HL-60/S4 treated with phorbol 12-myristate 13-acetate at 8.2 ng/mL for 4 days and 3 days (cell line): ENCODE results near the gene CSNK1E.

Experiments
- in situ Hi-C: fragments of 300-500 bp; cut with MboI; formaldehyde crosslinking; loops from 2 replicates; pipeline ENCODE4 v1.15.0; 2022; ENCODE audit warnings: low sequenced_read_pairs

CSNK1E gene

DNA sequence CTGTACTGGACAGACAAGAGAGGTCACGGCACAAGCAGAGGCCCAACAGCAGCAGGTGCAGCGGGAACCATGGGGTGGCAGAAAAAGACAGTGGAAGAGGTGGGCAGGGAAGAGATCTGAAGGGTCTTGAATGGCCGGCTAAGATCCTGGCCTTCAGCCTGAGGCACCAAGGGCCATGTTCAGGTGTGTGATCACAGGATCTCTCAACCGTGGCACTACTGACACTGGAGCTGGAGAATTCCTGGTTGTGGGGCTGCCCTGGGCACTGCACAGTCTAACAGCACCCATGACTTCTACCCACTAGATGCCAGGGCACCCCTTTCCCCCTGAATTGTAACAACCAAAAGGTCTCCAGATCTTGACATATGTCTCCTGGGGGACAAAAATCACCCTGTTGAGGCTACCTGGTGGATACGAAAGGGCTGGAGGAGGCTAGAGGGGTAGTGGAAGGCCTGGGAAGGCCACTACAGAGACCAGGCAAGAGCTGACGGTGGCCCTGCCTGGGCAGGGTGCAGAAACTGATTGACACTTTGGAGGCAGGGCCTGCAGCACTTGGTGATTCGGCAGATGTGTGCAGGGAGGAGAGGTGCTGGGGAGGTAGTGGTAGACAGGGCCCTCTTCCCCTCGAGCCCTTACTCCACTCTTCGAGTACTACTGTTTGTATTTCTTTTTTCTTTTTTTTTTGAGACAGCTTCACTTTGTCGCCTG lies 8.3 kb downstream of the CSNK1E start:
- in situ Hi-C loops, result no loop called here

DNA sequence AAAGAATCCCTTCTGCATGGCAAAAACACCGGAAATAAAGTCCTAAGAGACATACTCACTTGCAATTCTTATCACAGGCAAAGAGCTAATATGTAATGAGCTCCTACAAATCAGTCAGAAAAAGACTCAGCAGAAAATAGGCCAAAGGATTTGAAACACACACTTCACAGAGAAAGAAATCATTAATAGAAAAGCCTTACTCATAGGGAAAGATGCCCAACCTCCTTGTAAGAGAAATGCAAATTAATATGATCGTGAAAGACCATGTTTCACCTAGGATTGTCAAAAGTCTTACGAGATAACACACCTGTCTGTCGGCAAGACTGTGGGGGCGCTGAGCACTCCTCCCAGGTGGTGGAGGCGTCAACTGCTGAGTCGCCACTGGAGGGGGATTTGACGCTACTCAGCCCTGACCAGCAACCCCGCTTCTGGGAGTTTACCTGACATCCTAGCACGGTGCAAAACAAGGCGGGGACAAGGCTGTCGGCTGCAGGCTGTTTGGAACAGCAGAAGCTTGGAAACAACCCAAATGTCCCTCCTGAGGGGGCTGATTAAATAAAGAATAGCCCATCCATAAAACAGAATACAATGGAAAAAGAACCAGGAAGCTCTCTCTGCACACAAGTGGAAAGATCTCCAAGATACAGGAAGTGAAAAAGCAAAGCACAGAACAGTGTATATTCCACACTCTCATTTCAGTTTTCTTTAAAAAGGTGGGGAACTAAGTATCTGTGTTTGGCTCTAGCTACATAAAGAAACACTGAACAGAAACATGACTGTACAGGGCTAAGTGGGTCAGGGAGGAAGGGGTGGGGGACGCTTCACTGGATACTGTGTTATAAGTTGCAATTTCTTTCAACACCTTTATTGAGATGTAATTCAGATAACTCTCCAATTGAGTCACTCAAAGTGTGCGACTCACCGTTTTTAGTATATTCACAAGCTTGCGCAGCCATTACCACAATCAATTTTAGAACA lies 11.5 kb downstream of the CSNK1E start:
- in situ Hi-C loops, result no loop called here

DNA sequence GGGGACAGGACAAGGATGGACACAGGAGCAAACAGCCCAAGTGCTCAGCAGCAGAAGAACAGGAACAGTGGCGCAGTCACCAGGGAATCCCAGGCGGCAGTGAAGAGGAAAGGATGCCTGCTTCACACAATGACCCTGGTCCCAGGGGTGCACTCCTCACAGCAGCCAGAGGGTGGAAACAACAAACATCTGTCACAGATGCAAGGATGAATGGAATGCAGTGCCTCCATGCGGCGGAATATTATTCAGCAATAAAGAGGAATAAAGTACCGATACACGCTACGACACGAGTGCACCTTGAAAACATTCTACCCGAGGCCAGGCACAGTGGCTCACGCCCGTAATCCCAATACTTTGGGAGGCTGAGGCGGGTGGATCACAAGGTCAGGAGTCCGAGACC lies 12.7 kb downstream of the CSNK1E start:
- in situ Hi-C loops, result no loop called here

DNA sequence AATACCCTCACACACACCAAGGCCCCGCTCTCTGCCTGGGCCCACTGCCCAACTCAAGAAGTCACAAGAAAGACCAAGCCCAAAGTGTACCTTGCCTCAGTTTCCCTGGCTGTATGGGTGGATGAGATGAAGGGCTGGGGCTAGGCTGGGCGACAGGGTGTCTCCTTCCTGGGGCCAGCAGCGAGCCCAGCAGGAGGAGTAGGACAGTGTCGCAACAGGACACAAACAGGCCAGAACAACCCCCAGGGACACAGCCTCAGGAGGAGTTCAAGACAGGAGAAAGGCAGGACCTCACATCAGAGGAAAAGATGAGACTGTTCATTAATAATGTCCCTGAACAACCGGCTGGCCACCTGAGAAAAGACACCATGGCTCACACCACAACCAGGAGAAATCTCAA lies 13.3 kb downstream of the CSNK1E start:
- in situ Hi-C loops, result no loop called here

GRCh38 chr22:38302906-38303305 lies 14.3 kb downstream of the CSNK1E start:
- in situ Hi-C loops, result no loop called here

- in situ Hi-C loops, result no loop called here
These were observed 16.3 kb downstream of the CSNK1E start for GRCh38 chr22:38300946-38301345.

- in situ Hi-C loops, result no loop called here
These were observed 16.9 kb downstream of the CSNK1E start for GRCh38 chr22:38300197-38300945.

DNA sequence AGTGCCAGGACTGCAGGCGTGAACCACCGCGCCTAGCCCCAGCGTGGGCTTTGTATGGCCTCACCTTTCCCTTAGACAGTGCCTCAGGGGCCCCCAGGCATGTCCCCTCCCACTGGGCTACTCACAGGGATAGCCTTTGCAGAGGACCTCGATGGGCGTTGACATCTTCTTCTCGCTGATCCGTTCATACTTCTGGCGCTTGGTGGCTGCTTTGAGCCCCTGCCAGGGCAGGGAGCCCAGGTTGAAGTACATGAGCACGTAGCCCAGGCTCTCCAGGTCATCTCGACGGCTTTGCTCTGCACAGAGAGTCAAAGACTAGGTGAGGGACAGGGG lies 17.5 kb downstream of the CSNK1E start:
- in situ Hi-C loops, result no loop called here

DNA sequence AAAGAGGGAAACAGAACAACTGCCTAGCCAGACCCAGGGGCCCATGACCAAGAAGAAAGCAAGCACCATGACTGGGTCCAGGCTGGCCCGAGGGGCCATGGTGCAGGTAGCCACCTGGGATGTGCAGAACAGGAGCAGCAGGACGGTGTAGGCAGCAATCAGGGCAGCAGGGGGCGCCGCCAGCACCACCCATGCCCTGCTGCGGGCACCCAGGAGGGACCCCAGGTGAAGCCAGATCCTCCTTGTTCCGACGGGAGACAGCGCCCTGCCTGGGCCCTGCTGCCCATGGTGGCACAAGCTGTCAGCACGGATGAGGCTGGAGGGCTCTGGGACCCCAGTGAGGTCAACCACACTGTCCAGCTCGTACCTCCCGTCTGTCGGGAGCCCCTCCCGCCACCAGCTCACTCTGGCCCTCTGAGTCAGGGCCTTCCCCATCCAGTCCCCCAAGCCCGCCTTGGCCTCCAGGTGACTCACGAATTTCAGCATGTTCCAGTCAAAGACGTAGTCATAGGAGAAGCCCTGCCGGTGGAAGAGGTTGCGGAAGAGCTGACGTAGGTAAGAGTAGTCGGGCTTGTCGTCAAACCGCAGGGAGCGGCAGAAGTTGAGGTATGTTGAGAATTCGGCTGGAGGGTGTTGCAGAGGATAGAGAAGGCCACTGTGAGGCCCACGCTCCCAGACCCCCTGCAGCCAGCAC lies 18.8 kb downstream of the CSNK1E start:
- in situ Hi-C loops, result no loop called here

DNA sequence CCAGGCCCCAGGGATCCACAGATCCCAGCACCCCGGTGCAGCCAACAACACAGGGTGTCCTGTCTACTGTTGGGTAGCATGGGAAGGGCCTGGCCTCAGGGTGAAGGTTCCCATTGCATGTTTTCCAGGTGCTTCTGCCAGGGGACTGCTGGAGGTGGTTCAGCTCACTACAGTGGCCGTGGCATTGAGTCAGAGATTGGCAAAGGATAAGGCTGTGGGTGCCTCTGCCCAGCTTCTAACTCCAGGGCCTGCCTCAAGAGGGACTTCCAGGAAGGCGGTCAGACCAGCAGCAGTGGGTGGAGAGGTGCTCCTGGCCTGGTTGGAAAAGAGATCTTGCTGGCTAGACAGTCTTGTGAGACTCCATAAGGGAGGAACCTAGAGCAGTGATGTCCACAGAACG lies 20.9 kb downstream of the CSNK1E start:
- in situ Hi-C loops, result no loop called here

DNA sequence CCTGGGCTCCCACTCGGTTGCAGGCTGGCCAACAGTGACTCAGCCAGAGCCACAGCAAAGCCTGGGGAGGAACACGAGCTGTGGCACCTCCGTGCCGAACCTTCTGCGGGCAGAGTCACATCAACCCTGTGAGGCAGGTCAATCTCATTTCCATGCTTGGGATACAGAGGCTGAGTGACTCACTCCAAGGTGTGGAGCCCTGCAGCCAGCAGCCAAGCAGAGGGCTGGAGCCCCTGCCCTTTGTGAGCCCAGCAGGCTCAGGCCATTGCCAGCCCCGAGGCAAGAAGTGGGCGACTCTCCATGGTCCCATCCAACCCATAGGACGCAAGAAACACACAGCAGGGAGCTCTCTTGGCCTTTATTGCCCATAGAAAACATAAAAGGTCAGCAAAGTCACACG lies 21.4 kb downstream of the CSNK1E start:
- in situ Hi-C loops, result no loop called here

GRCh38 chr22:38295339-38295738 lies 21.9 kb downstream of the CSNK1E start:
- in situ Hi-C loops, result no loop called here

GRCh38 chr22:38294193-38294592 lies 23.0 kb downstream of the CSNK1E start:
- in situ Hi-C loops, result no loop called here

GRCh38 chr22:38292694-38293093 lies 24.5 kb downstream of the CSNK1E start:
- in situ Hi-C loops, result no loop called here

- in situ Hi-C loops, result no loop called here
These were observed 25.9 kb downstream of the CSNK1E start for GRCh38 chr22:38291201-38291777.

GRCh38 chr22:38290347-38290746 lies 26.9 kb downstream of the CSNK1E start:
- in situ Hi-C loops, result no loop called here

DNA sequence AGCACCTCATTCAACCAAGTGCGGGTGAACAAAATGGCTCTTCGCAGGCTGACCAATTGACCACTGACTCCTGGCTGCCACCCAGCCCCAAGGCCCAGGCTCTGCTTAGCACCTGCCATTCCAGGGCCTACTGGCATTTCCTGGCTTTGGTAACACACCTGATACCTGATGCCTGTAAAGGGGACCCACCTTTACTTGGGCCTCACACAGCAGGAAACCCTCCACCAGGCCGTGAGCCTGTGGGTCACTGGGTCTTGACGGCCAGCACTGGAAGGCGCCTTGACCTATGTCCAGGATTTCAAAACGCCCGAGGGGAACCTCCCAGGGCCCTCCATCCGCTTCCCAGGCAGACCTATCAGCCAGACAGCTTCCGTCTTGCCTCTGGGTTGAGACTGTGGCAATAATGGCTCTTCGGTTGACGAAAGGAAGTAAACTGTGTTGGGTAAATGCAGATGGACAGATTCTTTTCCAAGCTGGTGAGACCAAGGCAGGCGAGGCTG lies 27.6 kb downstream of the CSNK1E start:
- in situ Hi-C loops, result no loop called here

DNA sequence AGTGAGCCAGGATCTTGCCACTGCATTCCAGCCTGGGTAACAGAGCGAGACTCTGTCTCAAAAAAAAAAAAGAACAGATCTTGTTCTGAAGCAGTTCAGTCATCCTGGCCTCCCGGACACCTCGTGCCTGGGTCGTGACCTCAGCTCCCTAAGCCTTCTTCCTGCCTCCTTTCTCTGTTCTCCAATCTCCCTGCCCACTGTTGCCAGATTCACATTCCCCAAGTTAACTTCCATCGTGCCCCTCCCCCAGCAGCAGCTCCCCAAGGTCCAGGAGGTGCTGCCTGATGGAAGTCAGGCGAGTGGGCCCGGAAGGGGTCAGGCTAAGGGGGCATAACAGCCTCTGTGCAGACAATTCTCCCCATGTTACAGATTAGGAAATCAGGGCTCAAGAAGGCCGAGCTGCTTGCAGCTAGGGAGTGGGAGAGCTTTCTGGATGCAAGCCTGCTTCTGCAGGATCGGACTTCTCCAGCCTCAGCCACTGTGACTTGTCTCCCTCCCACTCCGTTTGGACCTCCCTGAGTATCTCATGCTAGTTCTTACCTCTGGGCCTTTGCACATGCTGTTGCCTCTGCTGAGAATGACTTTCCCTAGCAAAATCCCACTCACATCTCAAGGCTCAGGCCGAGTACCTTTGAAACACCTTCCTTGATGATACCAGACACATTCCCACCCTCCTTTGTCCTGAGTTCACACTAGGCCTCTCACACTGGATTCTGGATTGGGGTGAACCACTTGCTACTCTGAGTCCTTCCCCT lies 30.1 kb downstream of the CSNK1E start:
- in situ Hi-C loops, result no loop called here

DNA sequence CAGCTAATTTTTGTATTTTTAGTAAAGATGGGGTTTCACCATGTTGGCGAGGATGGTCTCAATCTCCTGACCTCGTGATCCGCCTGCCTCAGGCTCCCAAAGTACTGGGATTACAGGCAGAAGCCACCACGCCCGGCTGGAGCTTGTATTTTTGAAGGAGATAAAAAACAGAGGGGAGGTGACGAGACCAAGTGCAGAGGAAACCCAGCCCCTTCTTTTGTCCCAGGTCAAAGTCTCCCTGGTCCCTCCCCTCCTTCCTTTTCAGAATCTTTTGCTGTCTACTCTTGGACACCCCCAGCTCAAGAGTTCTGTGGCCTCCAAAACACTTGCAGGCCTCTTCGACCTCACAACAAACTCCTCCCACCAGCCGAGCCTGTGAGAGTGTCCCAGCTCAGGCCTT lies 32.2 kb downstream of the CSNK1E start:
- in situ Hi-C loops, result no loop called here

DNA sequence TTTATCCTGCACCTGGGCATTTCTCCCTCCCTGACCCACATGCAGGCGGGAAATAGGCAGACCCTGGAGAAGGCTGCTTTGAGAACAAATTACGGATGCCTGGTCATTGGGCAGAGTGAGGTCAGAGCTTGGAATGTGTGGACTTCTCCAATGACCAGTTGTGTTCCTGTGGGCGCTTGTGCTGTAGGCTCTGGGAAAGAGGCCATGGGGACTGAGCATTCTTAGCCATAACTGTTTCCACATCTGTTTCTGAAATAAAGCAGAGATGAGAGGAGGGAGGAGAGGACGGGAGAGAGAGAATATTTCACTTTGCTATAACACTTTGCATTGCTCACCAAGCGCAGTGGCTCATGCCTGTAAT lies 33.2 kb downstream of the CSNK1E start:
- in situ Hi-C loops, result no loop called here
